ENCODE data around the gene FGFR4.

- TF ChIP-seq POLR2AphosphoS5 (IDR thresholded peaks at IDR 0.05; ENCODE audit: low read depth, low read length) (no peak), POLR2A (IDR thresholded peaks at IDR 0.05; ENCODE audit: low read depth, low read length) (no peak), TAF1 (IDR thresholded peaks at IDR 0.05; ENCODE audit: borderline replicate concordance, low read depth, low read length) (no peak)
Measured at GRCh38 chr5:177085985-177086653, 596 bp upstream of the FGFR4 start.

All from GM12892 (cell line).